GM18498 (cell line): ENCODE results near the gene HNRNPU.

Experiments used
- ATAC-seq: cut with Tn5 transposase; IDR thresholded peaks from one replicate; pipeline ENCODE4 v1.9.1; 2021; ENCODE audit warnings: mild to moderate bottlenecking, moderate library complexity; ENCODE audit not compliant: unreplicated experiment

The HNRNPU gene

GRCh38 chr1:244813327-244813726 is 51.0 kb downstream of the HNRNPU start:
- ATAC-seq, result no peak

GRCh38 chr1:244810221-244810620 is 54.1 kb downstream of the HNRNPU start:
- no peak for ATAC-seq

GRCh38 chr1:244807138-244807537 is 57.2 kb downstream of the HNRNPU start:
- no peak for ATAC-seq

- ATAC-seq, result no peak
Observed at GRCh38 chr1:244804841-244805240, 59.5 kb downstream of the HNRNPU start.

GRCh38 chr1:244802556-244803239 is 61.6 kb downstream of the HNRNPU start:
- ATAC-seq, result no peak

- no peak for ATAC-seq
Observed at GRCh38 chr1:244802041-244802440, 62.3 kb downstream of the HNRNPU start.

- peak; percentile 80 for ATAC-seq
Observed at GRCh38 chr1:244801246-244801645, 63.1 kb downstream of the HNRNPU start.

- ATAC-seq, result no peak
Observed at GRCh38 chr1:244800821-244801220, 63.5 kb downstream of the HNRNPU start.
